Skeletal muscle satellite cell (primary cell): ENCODE data around the gene MYCBP2.

ENCODE experiments used
- H3K27me3 ChIP-seq: 2 replicates; pipeline ENCODE4 v1.7.0; 2013; ENCODE audit warnings: low read length; ENCODE audit not compliant: control insufficient read depth, insufficient read depth
- H3K36me3 ChIP-seq: 2 replicates; pipeline ENCODE4 v1.7.0; 2013; ENCODE audit warnings: mild to moderate bottlenecking, control low read depth, low read length; ENCODE audit not compliant: insufficient read depth
- H3K4me1 ChIP-seq: 2 replicates; pipeline ENCODE4 v1.7.0; 2013; ENCODE audit warnings: low read length; ENCODE audit not compliant: control insufficient read depth, insufficient read depth
- H3K4me2 ChIP-seq: 2 replicates; pipeline ENCODE4 v1.7.0; 2013; ENCODE audit warnings: mild to moderate bottlenecking, low read length
- H3K4me3 ChIP-seq: 2 replicates; pipeline ENCODE4 v1.7.0; 2013; ENCODE audit warnings: low read length
- H3K9ac ChIP-seq: 2 replicates; pipeline ENCODE4 v1.7.0; 2013; ENCODE audit warnings: mild to moderate bottlenecking, low read depth, low read length, moderate library complexity
- H3K9me3 ChIP-seq: replicated peaks from 2 replicates; pipeline ENCODE4 v1.7.0; 2013; ENCODE audit warnings: mild to moderate bottlenecking, control low read depth, low read length

The MYCBP2 gene

DNA sequence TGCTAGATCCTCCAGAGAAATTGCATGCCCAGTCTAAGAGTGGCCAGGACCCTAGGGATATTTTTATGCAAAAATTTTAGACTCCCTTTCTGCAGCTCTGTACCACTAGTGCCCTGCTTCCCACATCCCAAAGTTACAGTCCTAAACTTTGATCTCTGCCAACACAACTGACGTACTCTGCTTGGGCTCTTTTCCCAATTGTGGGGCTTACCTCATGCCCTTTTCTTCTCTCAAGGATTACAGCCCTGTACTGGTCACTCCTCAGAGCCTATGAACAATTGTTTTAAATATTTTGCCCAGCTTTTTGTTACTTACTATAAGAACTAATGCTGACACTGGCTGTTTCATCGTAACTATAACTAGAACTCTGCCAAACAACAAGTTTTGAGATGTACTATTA, 242.1 kb downstream of the MYCBP2 start:
- Histone ChIP-seq H3K27me3 (no peaks in the 10 kb centered on the region), H3K4me1 (no peaks in the 10 kb centered on the region), H3K4me2 (no peak overlapping the region), H3K9ac (no peak overlapping the region), H3K9me3 (no peaks in the 10 kb centered on the region), H3K36me3 (peaks cover 51% of the 10 kb centered on the region), H3K4me3 (no peak overlapping the region)

DNA sequence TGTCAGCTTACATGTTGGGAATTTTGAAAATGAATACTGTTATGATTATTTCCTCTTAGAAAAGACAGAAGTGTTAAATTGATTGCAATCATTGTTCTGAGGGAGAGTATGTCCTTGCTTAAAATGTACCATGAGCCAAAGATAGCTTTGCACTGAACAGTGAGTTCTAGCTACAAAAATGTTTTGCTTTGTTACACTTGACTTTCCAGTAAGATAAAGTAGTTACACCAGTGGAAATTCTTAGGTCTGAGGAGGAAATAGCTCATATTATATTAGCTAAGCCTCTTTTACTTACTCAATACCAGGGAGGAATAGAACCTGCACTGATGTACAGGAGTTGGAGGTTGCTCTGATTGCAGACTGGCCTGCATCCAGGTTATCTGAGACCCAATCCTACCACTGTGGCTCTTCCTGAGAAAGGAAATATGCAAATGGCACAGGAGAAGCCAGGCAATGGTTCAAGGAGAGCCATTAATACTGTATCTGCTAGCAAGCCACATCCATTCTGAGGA, 246.9 kb downstream of the MYCBP2 start:
- no peak overlapping the region for H3K4me3 ChIP-seq
- H3K4me1 ChIP-seq: no peaks in the 10 kb centered on the region
- H3K27me3 ChIP-seq: no peaks in the 10 kb centered on the region
- H3K36me3 ChIP-seq: peaks cover 65% of the 10 kb centered on the region
- H3K4me2 ChIP-seq: no peak overlapping the region
- H3K9me3 ChIP-seq: no peaks in the 10 kb centered on the region
- H3K9ac ChIP-seq: no peak overlapping the region

DNA sequence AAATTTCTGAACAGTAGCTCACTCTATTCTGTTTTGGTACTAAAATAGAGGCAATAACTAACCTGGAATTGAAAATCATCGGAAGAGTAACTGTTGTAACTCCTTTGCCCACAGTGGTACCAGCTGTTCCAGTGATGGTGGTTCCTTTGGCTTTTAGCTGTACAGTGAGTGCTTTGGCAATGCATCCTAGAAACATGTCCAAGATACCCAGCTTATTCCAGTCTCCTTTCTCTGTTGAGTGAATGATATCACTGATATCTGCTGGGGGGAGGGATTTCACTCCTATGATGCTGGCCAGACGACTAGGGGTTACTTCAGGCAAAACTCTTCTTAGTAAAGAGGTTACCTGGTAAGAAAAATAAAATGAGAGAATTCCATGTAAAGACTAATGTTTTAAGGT, 259.4 kb downstream of the MYCBP2 start:
- no peak overlapping the region for H3K4me3 ChIP-seq
- no peak overlapping the region for H3K4me2 ChIP-seq
- no peak overlapping the region for H3K9ac ChIP-seq
- peaks cover 44% of the 10 kb centered on the region for H3K36me3 ChIP-seq
- peaks cover 2% of the 10 kb centered on the region for H3K4me1 ChIP-seq
- H3K9me3 ChIP-seq: no peaks in the 10 kb centered on the region
- H3K27me3 ChIP-seq: no peaks in the 10 kb centered on the region

GRCh38 chr13:77065461-77066147, 261.3 kb downstream of the MYCBP2 start:
- H3K27me3 ChIP-seq: no peaks in the 10 kb centered on the region
- no peaks in the 10 kb centered on the region for H3K9me3 ChIP-seq
- H3K9ac ChIP-seq: no peak overlapping the region
- no peak overlapping the region for H3K4me2 ChIP-seq
- H3K4me3 ChIP-seq: no peak overlapping the region
- peaks cover 44% of the 10 kb centered on the region for H3K36me3 ChIP-seq
- H3K4me1 ChIP-seq: peaks cover 9% of the 10 kb centered on the region

DNA sequence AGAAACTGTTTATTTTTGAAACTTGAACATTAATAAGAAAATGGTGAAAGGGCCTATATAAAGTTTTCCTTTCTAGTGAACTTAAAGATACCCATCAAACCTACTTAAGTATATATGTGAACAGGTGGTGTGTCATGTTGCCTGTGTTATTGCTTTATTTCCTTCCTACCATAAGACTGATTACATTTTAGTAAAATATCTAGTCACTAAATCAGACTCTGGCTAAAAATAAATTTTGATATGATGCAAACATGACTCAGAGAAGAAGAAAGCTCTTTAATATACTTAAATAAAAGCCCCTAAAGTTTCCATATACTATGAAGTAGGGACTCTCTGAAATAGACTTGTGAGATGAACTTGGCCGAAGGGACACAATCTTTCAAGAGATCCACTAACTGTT, 264.8 kb downstream of the MYCBP2 start:
- peaks cover 34% of the 10 kb centered on the region for H3K36me3 ChIP-seq
- no peak overlapping the region for H3K9ac ChIP-seq
- H3K4me1 ChIP-seq: peaks cover 9% of the 10 kb centered on the region
- no peaks in the 10 kb centered on the region for H3K27me3 ChIP-seq
- H3K9me3 ChIP-seq: no peaks in the 10 kb centered on the region
- H3K4me2 ChIP-seq: no peak overlapping the region
- no peak overlapping the region for H3K4me3 ChIP-seq

DNA sequence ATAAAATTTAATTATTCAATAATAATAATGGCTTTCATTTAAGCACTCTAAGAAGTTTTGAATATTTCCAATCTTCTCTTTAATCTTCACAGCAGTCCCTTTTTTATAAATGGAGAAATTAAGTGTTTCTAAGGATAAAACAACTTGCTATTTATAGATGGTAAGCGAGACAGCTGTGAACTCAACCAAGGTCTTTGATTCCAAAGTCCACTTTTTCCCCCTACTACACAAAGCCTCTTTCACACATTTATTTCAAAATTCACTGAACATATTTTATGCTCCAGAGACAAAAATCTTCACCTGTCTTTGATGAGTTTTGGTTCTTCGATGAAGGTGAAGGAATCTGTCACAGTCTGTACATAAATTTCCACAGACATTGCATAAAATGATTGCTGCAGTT, 265.5 kb downstream of the MYCBP2 start:
- Histone ChIP-seq H3K9ac (no peak overlapping the region), H3K9me3 (no peaks in the 10 kb centered on the region), H3K36me3 (peaks cover 35% of the 10 kb centered on the region), H3K27me3 (no peaks in the 10 kb centered on the region), H3K4me2 (no peak overlapping the region), H3K4me3 (no peak overlapping the region), H3K4me1 (peaks cover 9% of the 10 kb centered on the region)

- no peaks in the 10 kb centered on the region for H3K9me3 ChIP-seq
- H3K36me3 ChIP-seq: peaks cover 36% of the 10 kb centered on the region
- no peaks in the 10 kb centered on the region for H3K27me3 ChIP-seq
- H3K4me3 ChIP-seq: no peak overlapping the region
- no peak overlapping the region for H3K9ac ChIP-seq
- peaks cover 1% of the 10 kb centered on the region for H3K4me1 ChIP-seq
- no peak overlapping the region for H3K4me2 ChIP-seq
Measured at GRCh38 chr13:77056886-77057285, 270.0 kb downstream of the MYCBP2 start.

DNA sequence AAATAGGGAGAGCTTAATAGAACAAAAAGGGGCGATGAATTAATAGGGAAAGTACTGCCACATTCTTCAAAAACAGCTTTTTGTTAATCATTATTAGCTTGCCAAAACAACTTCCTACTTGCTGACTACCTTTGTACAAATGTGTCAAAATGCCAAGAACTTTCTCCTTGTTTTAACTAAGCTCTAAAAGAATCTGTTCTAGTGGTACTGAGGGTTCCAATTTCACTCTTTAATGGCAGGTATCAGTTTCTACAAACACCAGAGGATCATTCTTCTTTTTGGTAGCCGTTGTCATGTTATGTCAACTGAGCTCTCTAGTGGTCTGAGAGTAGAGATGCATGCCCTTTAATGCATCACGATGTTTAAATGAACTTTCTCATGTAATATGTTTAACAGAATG, 270.5 kb downstream of the MYCBP2 start:
- no peak overlapping the region for H3K4me3 ChIP-seq
- no peaks in the 10 kb centered on the region for H3K9me3 ChIP-seq
- H3K27me3 ChIP-seq: no peaks in the 10 kb centered on the region
- H3K9ac ChIP-seq: no peak overlapping the region
- no peak overlapping the region for H3K4me2 ChIP-seq
- H3K4me1 ChIP-seq: no peaks in the 10 kb centered on the region
- peaks cover 39% of the 10 kb centered on the region for H3K36me3 ChIP-seq

- H3K4me1 ChIP-seq: no peaks in the 10 kb centered on the region
- no peak overlapping the region for H3K4me3 ChIP-seq
- no peaks in the 10 kb centered on the region for H3K27me3 ChIP-seq
- no peak overlapping the region for H3K4me2 ChIP-seq
- peaks cover 51% of the 10 kb centered on the region for H3K36me3 ChIP-seq
- no peak overlapping the region for H3K9ac ChIP-seq
- H3K9me3 ChIP-seq: no peaks in the 10 kb centered on the region
Measured at GRCh38 chr13:77055158-77055557, 271.7 kb downstream of the MYCBP2 start.

GRCh38 chr13:77053192-77053591, 273.7 kb downstream of the MYCBP2 start:
- no peaks in the 10 kb centered on the region for H3K4me1 ChIP-seq
- H3K9ac ChIP-seq: no peak overlapping the region
- H3K4me3 ChIP-seq: no peak overlapping the region
- no peaks in the 10 kb centered on the region for H3K27me3 ChIP-seq
- no peak overlapping the region for H3K4me2 ChIP-seq
- no peaks in the 10 kb centered on the region for H3K9me3 ChIP-seq
- peaks cover 52% of the 10 kb centered on the region for H3K36me3 ChIP-seq

GRCh38 chr13:77048681-77049080, 278.2 kb downstream of the MYCBP2 start:
- Histone ChIP-seq H3K4me3 (no peak overlapping the region), H3K4me2 (no peak overlapping the region), H3K4me1 (no peaks in the 10 kb centered on the region), H3K9ac (no peak overlapping the region), H3K27me3 (no peaks in the 10 kb centered on the region), H3K9me3 (no peaks in the 10 kb centered on the region), H3K36me3 (peaks cover 37% of the 10 kb centered on the region)

DNA sequence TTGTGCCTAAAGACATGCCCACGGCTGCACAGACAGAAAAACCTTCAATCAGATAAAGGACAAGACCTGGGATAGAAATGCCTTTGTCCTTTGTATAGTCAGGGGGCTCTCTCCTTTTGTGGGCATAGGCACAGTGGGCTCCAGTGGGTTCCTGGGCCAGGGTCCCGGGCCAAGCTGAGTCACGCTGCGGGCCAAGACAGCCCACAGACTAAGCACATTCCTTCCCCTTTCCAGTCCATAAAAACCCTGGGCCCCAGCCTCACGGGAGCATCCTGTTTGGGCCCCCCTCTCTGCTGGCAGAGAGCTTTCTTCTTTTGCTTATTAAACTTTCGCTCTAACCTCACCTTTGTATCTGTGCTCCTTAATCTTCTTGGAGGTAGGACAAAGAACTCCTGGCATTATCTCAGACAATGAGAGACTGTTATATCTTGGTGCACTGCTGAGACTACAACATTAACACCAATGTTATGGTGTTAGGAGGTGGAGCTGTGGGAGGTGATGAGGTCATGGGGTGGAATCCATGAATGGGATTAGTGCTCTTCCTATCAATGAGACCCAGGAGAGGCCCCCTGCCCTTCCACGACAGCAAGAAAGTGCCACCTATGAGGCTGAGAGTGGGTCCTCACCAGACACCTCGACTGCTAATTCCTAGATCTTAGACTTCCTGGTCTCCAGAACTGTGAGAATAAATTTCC, 279.1 kb downstream of the MYCBP2 start:
- Histone ChIP-seq H3K4me1 (no peaks in the 10 kb centered on the region), H3K4me3 (no peak overlapping the region), H3K9ac (no peak overlapping the region), H3K36me3 (peaks cover 32% of the 10 kb centered on the region), H3K9me3 (no peaks in the 10 kb centered on the region), H3K27me3 (no peaks in the 10 kb centered on the region), H3K4me2 (no peak overlapping the region)
